ENCODE results near the gene CACNG4.
"Not testable (repeated sequence)": the region's sequence is repeated elsewhere in the genome, so short reads cannot be mapped to it uniquely, and the experiment has no call there.

The CACNG4 gene

DNA sequence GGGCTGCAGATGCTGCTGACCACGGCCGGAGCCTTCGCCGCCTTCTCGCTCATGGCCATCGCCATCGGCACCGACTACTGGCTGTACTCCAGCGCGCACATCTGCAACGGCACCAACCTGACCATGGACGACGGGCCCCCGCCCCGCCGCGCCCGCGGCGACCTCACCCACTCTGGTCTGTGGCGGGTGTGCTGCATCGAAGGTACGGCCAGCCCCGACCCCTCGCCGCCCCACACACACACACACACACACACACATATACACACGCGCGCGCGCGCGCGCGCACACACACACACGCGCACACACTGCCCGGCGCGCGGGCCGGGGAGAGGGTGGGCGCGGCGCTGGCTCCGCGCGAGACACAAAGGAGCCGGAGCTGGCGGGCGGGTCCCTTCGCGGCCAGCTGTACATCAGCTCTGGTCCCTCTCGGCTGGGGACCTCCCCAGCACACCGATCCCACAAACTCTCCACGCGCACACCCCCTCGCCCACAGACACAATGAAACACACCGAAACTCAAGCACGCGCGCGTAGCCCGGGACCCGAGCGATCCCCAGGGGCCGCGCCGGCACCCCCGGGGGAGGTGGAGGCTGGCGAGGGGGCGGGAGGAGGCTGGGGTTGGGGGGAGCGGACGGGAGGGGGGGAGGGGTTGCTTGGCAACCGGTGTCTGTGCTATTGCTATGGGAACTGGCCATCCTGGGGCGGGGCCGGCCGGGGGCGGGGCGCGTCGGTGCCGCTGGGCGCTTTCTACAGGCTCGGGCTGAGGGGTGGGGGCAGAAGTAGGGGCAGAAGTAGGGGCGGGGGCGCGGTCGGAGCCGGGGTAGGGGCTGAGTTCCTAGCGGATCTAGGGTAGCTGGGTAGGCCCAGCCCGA lies 658 bp downstream of the CACNG4 start:
- peak; percentile 77 for DNase-seq

DNA sequence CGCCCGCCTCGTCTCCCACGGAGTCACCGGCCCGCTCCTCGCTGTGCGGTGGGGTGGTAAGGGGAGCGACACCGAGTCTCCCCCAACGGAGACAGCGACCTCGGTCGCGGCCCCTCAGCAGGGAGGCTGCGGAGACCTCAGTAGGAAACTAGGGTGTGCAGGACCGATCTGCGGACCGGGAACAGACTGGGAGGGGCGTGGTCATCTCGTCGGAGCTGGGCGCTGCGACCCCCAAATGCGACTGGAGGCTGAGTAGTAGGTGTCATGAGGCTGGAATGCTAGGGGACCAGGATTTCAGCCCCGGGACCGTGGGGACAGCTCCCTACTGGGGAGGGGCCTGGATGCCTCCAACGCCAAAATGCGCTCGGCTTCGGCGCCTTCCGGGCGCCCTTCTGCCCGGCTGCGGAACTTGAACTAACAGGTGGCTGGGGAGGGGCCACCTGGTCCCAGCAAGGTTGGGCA lies 1.3 kb downstream of the CACNG4 start:
- DNase-seq = no peak

DNA sequence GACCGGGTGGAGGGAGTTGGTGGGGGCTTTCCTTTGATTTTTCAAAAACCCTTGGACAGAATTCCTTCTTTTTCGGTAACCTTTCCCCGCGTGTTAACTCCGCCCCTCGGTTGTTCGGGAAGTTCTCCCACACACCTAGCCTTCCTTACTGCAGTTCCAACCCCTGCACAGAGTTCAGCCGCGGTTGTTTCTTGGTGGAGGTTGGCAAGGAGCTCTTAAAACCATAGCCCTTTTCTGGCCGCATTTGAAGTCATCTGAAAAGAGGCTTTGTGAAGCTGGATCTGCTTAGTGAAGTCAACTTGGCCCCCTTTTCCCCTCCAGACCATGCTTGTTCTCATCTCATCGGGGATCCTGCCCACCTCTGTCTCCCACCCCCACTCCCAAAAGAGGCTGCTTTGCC lies 1.8 kb downstream of the CACNG4 start:
- no peak for DNase-seq

DNA sequence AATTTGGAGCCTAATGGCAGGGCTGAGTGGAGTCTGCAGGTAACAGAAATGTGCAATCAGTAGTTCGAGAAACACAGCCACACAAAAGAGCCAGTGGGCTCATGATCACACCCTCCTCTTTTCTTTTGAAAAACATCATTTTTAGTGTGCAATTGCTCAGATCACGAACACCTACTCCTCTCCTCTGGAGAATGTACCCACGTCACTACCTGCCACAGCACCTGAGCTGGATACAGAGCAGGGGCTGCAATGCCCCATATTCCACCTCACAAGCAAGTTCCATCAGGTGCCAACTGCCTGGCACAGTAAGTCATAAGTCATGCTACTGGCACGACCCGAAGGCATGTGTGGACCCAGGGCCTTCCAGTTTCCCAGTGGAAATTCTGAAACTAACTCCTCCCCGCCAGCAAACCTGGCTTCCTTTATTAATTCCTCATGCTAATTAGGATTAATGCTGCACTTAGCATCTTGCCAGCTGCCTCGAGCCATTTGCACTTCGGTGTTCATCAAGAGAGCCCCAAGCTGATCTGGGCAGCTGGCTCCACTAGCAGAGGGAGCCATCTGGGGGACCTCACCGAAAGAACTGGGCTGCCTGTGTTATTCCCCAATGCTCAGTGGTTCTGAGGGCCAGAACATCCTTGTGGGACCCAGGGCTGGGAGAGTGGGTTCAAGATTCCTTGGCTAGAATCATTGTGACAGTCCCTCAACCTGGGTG lies 2.4 kb downstream of the CACNG4 start:
- no peak for DNase-seq

DNA sequence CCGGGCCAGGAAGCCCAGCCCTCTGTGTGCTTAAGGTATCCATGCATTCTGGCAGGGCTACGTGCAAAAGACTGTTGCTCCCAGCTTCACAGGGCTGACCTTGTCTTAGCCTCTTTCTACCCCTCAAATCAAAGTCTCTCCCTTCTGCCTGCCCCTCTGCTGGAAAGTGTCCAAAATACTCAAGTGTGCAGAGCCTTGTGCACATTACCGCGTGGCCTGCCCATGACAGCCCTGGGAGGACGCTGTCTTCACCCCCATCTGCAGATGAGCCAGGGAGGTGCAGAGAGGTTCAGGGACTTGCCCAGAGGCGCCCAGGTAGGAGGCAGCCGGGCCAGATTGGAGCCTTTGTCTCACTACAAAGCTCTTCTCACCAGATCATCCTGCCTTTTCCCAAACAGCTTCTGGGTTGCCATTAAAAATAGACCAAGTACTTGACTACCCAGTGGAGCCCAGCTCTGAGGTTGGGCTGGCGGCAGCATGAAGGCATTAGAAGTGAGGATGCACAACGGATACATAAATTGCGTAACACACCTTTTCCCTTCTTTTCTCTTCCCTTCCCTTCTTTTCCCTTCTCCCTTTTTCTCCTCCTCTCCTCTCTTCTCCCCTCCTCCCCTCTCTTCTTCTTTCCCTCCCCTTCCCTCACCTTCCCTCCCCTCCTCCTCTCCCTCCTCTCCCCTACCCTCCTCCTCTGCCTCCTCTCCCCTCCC lies 3.5 kb downstream of the CACNG4 start:
- DNase-seq = no peak

DNA sequence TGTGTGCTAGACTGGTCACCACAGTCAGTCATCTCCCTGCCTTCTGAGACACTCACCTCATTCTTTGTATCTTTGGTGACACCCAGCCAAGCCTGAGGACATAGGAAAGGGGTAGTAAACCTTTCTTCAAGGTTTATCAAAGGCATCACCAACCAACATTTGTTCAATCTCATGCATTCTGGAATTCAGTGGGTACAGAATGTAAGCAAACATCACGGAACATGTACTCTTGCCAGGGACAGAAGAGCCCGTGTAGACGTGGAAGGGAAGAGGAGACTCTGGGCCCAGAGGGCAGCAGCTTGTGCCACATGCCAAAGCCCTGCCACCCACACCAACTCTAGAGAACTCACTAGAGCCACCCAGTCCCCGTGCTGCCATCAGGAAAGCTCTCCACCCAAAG lies 4.4 kb downstream of the CACNG4 start:
- no peak for DNase-seq

DNA sequence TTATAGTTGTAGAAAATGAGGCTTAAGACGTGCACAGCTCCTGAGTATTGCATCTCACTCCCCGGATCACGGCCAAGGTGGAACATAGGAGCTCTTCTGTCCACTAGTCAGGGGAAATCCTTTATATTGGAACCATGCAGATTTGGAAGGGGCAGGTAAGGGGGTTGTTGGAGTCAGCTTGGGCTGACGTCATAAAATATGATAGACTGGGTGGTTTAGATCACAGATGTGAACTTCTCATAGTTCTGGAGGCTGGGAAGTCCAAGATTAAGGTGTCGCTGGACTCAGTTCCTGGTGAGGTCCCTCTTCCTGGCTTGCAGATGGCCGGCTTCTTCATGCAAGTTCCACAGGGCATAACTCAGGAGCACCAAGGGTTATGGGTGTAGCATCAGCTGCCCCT lies 5.6 kb downstream of the CACNG4 start:
- DNase-seq = no peak

DNA sequence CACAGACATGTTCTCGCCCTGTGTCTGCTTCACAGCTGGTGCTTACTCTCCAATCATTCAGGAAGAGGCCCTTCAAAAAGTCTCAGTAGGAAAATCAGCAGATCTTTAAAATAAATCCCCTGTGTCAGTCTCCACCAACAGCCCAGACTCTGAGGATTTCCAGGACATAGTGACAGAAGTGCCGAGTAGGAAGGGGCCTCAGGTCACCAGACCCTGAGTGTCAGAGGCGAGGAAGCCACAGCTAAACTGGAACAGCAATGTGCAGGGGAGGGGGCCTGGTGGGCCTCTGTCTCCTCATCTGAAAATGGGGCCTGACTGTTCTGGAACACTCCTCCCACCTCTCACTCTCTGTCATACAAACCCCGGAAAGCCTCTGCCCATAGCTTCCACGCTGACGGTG lies 6.3 kb downstream of the CACNG4 start:
- no peak for DNase-seq

DNA sequence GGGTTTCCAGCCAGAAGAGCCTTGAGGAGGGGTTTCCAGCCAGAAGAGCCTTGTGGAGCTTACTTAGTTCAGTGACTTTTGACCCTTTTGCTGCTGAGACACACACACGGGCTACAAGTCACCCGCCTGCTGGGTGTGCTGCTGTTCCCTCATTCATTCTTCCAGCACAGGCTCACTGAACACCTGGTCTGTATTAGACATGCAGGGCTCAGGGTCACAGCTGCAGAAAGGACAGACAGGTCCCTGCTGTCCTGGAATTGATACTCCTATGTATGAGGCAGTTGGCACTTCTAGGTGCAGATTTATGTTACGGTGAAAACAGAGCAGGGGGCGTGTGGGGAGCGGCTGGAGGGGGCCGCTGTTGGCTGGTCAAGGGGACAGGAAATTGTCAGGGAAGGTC lies 6.8 kb downstream of the CACNG4 start:
- DNase-seq = no peak

DNA sequence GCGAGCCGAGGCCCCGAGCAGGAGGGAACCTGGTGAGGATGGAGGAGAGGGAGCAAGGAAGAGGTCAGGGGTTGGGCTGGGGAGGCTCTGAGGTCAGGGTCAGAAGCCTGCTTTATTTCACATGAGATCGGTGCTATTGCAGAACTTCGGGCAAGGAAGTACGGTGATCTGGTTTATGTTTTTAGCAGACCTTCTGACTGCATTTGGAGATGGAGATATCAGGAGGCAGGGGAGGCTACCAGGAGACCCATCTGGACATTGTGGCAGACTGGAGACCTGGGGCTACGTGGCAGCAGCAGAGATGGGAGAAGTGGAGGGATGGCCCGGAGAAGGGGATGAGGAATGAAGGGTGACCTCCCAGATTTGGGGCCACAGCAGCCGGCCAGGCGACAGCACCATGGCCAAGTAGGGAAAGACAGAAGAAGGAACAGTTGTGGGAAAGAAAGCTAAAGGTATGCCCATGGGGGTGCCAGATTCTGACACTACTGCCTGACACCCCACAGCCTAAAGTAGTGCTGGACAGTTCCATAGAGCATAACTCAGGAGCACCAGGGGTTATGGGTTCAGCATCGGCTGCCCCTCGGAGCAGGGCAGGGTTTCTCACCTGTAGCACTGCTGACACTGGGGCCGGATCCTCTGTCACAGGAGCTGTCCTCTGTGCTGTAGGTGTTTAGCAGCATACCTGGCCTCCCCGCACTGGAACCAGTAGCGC lies 7.4 kb downstream of the CACNG4 start:
- no peak for DNase-seq

DNA sequence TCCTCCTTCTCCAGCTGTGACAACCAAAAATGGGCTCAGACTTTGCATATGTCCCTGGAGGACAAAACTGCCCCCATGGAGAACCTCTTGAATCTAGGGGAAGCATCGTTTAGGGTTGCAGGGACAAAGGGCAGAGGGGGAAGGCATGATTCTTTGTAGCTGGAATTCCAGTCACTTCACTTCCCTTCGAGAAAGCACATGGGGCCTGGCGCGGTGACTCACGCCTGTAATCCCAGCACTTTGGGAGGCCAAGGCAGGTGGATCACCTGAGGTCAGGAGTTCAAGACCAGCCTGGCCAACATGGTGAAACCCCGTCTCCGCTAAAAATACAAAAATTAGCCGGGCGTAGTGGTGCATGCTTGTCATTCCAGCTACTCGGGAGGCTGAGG lies 7.9 kb downstream of the CACNG4 start:
- DNase-seq = not testable (repeated sequence)

DNA sequence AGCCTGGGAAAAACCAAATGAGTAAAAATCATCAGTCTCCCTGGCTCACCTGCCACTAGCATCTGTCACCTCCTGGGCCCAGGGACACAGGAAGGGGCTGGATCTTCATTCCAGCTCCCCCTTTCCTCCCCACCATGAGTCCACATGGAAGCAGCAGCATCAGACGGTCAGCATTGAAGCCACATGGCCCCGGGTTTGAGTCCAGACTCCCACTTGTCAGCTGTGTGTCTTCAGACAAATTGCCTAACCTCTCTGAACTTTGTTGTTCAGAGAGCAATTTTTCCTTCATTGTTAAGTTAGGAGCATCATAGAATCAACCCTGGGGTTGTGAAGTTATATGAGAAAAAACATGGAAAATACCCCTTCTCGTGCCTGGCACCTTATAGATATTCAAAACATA lies 10.7 kb downstream of the CACNG4 start:
- DNase-seq = no peak

DNA sequence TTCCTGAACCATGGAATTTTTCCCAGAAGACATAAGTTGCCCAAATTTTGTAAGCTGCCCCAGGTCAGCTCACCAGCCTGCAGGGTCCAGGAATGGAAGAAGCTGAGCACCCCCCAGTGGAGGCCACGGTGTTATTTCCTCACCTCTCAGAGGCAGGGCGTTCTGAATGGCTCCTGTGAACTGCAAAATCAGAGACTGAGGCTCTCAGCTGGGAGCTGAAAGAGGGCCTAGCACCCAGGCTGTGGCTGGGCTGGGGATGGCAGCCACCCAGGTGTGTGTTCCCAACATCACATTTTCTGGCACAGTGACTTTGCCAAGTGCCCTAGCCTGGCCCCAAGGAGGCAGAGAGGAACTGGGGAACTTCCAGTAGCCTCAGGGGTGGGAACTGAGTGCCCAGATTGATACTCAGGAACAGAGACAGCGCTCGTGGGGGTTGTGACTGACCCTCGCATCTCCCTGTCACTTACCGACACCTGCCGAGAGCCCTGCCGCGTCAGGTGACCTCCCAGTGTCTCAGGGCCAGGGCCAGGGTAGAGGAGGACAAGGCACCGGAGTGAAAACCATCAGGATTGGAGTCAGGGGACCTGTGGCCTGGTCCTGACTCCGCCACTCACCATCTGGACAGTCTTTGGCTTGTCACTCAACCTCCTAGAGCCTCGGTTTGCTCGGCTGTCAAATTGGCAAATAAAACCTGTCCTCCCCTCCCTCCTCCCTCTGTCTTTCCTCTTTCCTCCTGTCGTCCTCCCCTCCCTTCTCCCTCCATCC lies 11.3 kb downstream of the CACNG4 start:
- no peak for DNase-seq

DNA sequence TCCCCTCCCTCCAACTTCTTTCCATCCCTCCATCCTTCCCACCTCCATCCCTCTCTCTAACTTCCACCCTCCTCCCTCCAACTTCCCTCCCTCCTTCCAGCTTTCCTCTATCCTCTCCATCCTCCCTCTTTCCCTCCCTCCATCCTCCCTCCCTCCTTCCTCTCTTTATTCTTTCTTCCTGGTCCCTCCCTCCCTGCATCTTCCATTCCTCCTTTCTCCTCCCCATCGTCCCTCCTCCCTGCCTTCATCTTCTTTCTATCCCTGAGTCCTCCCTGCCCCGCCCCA lies 11.8 kb downstream of the CACNG4 start:
- no peak for DNase-seq

DNA sequence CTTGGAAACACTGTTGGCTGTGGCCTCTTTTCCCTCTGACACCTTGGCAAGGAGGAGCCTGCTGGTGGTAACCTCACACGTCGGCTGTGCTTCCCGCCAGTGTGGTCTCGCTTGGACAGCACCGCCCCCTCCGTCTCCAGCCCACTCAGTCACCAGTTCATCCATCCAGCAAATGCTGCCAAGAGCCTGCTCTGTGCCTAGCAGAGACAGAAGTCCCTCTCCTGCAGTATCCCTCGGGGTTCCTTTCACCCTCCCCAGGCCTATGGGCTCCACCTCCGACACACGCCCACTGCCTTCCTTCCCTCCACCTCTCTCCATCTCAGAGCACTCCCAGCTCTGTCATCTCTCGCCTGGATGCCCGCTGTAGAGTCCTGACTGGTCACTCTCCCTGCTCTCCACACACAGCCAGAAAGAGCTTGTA lies 12.3 kb downstream of the CACNG4 start:
- peak; percentile 36 for DNase-seq

DNA sequence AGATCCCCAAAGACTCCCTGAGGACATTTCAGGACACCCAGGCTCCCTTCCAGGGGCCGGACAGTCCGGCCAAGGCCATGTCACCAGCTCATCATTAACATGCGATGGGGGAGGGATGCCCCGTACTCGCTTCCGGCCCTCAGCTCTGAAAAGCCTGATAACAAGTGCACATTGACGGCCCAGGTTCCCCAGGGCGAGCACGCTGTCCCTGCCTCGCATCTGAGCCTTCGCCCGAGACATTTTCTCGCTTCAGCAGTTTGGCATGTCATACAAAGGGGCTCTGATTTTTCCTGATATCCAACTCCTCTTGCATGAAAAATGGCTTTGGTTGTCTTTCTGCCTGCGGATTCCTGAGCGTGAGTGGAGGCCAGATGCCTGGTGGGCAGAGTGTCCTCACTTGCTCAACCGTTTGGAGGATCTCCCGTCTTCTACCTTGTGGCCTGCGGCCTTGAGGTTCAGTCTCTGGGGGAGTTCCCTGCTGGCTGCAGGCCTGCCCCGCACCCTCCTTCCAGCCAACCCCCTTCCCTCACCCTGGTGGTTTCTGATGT lies 14.1 kb downstream of the CACNG4 start:
- DNase-seq = no peak

DNA sequence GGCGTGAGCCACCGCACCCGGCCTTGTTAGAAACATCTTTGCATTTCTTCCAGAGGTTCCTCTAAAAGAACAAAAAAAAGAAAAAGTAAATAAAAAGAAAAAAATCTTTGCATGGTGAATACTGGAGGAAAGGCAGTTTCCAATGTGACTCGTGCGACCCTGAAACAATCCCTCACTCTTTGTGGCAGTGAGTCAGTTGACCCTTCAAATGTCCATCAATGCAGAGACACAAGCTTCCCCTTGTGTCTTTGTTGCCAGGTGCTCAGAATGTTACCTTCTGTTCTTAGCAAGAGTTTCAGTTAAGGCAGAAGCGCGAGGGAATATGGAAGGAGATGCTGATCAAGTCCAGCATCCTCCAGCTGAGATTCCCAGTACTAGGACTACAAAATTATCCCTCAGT lies 16.4 kb downstream of the CACNG4 start:
- DNase-seq = no peak

DNA sequence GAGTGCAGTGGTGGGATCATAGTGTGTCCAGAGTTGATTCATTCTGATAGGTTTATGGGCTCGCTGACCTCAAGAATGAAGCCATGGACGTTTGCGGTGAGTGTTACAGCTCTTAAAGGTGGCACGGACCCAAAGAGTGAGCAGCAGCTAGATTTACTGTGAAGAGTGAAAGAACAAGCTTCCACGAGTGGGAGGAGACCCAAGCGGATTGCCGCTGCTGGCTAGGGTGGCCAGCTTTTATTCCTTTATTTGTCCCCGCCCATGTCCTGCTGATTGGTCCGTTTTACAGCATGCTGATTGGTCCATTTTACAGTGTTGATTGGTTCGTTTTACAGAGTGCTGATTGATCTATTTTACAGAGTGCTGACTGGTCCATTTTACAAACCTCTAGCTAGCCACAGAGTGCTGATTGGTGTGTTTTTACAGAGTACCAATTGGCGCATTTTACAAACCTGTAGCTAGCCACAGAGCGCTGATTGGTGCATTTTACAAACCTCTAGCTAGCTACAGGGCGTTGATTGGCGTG lies 17.5 kb downstream of the CACNG4 start:
- no peak for DNase-seq

DNA sequence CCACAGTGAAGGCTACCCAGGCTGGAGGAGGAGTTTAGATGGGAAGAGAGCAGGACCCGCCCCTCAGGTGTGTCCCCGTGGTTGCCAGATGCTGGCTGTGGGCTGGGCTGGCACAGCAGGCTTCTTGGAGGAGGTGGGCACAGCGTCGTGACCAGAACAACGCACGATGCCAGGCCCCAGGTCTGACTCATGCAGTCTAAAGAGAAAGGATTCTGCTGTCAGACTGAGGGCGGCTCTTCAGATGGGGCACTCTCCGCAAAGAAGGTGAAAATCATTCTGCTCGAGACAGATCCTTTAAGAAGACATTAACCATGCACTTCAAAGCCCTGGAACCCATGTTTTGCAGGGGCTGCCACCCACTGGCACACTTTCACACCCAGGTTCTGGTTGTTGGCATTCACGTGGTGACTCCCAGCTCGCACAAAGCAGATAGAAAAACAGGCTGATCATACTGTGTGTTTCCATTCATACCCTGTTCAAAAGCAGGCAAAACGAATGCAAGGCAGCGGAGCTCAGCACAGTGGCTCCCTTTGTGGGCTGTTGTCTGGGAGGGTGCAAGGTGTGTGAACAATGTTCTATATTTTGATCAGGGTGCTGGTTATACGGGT lies 19.0 kb downstream of the CACNG4 start:
- no peak for DNase-seq

DNA sequence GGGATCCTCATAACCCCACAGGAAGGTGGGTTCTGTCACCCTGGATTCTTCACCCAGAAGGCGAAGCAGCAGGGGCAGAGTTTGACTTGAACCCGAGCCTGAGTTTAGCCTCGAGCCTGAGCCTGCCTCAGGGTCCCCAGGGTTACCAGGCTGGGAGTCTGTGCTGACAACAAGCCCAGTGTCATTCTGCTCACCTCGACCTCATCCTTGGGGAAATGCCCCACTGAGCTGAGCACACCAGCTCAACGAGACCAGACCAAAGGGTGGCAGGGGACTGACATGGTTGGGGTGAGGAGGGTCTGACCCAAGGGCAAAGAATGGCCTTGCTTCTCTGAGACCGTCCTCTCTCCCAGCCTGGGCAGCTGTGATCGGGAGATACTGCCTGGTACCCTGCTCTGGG lies 20.2 kb downstream of the CACNG4 start:
- no peak for DNase-seq

Data from right hindlimb (tissue), 1 donor.